Measurements from ENCODE around the gene IL19. TPM values are rescaled to one million over a fixed set of nuclear protein-coding genes. Genes with fewer than 3 reads are reported as not detected.

IL19 gene
- total RNA-seq, 1 experiment from 2014 or later, result not detected

- Histone ChIP-seq H4K20me1 (ENCODE audit: insufficient read depth) (no peaks in the 10 kb centered on the region), H3K9me3 (ENCODE audit: insufficient read depth, low read depth) (no peaks in the 10 kb centered on the region), H3K4me2 (no peak overlapping the region), H2AFZ (no peak overlapping the region), H3K27me3 (ENCODE audit: insufficient read depth, low read depth) (no peaks in the 10 kb centered on the region), H3F3A (ENCODE audit: insufficient read depth, low read depth) (no peaks in the 10 kb centered on the region), H3K27ac (no peak overlapping the region), H3K9me2 (ENCODE audit: insufficient read depth) (no peaks in the 10 kb centered on the region), H3K36me3 (ENCODE audit: low read depth) (no peaks in the 10 kb centered on the region), H3K4me3 (no peak overlapping the region), H3K79me2 (ENCODE audit: low read depth) (no peaks in the 10 kb centered on the region), H3K4me1 (replicated peaks; ENCODE audit: insufficient read depth) (peaks cover 15% of the 10 kb centered on the region)
- intact Hi-C loops (cut with micrococcal nuclease; ENCODE audit: unreplicated experiment), result no loop called here
- ChIA-PET CTCF (no interaction called here), POLR2A (ENCODE audit: unreplicated experiment) (no interaction called here)
- DNase-seq, result no peak
- TF ChIP-seq EZH2 (IDR thresholded peaks at IDR 0.05; ENCODE audit: low read depth), result no peak
- no peak for TF ChIP-seq CTCF (conservative IDR thresholded peaks at IDR 0.05)
- BruUV-seq (replicated peaks), result no TSS peak
Measured at GRCh38 chr1:206782448-206782847, 11.9 kb downstream of the IL19 start.

GRCh38 chr1:206783506-206783905 is 12.9 kb downstream of the IL19 start:
- ChIA-PET CTCF (no interaction called here), POLR2A (ENCODE audit: unreplicated experiment) (no interaction called here)
- Histone ChIP-seq H3K4me3 (no peak overlapping the region), H3K9me3 (ENCODE audit: insufficient read depth, low read depth) (no peaks in the 10 kb centered on the region), H3K79me2 (ENCODE audit: low read depth) (no peaks in the 10 kb centered on the region), H3K9me2 (ENCODE audit: insufficient read depth) (no peaks in the 10 kb centered on the region), H2AFZ (no peak overlapping the region), H3F3A (ENCODE audit: insufficient read depth, low read depth) (no peaks in the 10 kb centered on the region), H3K4me1 (replicated peaks; ENCODE audit: insufficient read depth) (peaks cover 12% of the 10 kb centered on the region), H3K36me3 (ENCODE audit: low read depth) (no peaks in the 10 kb centered on the region), H3K4me2 (no peak overlapping the region), H3K27me3 (ENCODE audit: insufficient read depth, low read depth) (no peaks in the 10 kb centered on the region), H4K20me1 (ENCODE audit: insufficient read depth) (no peaks in the 10 kb centered on the region), H3K27ac (no peak overlapping the region)
- intact Hi-C loops (cut with micrococcal nuclease; ENCODE audit: unreplicated experiment), result no loop called here
- no peak for DNase-seq
- BruUV-seq (replicated peaks), result no TSS peak
- no peak for TF ChIP-seq CTCF (conservative IDR thresholded peaks at IDR 0.05)
- no peak for TF ChIP-seq EZH2 (IDR thresholded peaks at IDR 0.05; ENCODE audit: low read depth)

GRCh38 chr1:206784471-206784903 is 13.9 kb downstream of the IL19 start:
- CTCF ChIA-PET, result no interaction called here
- H4K20me1 ChIP-seq (ENCODE audit: insufficient read depth), result no peaks in the 10 kb centered on the region
- no peak overlapping the region for H2AFZ ChIP-seq
- no peaks in the 10 kb centered on the region for H3K9me3 ChIP-seq (ENCODE audit: insufficient read depth, low read depth)
- H3K27ac ChIP-seq, result no peak overlapping the region
- H3K36me3 ChIP-seq (ENCODE audit: low read depth), result no peaks in the 10 kb centered on the region
- no peaks in the 10 kb centered on the region for H3K9me2 ChIP-seq (ENCODE audit: insufficient read depth)
- peaks cover 2% of the 10 kb centered on the region for H3K4me1 ChIP-seq (replicated peaks; ENCODE audit: insufficient read depth)
- H3K27me3 ChIP-seq (ENCODE audit: insufficient read depth, low read depth), result peaks cover 4% of the 10 kb centered on the region; the same call in 1 of the 2 replicates
- no peak overlapping the region for H3K4me3 ChIP-seq
- H3K4me2 ChIP-seq, result no peak overlapping the region
- no peaks in the 10 kb centered on the region for H3F3A ChIP-seq (ENCODE audit: insufficient read depth, low read depth)
- POLR2A ChIA-PET (ENCODE audit: unreplicated experiment), result no interaction called here
- intact Hi-C loops (cut with micrococcal nuclease; ENCODE audit: unreplicated experiment), result no loop called here
- H3K79me2 ChIP-seq (ENCODE audit: low read depth), result no peaks in the 10 kb centered on the region
- TF ChIP-seq EZH2 (IDR thresholded peaks at IDR 0.05; ENCODE audit: low read depth), result no peak
- no peak for TF ChIP-seq CTCF (conservative IDR thresholded peaks at IDR 0.05)
- BruUV-seq (replicated peaks), result no TSS peak
- DNase-seq, result no peak
